A673 (cell line): ENCODE measurements around the gene LGALS14. TPM values are rescaled to one million over a fixed set of nuclear protein-coding genes. Genes with fewer than 3 reads are reported as not detected.

Experiments used
- BruUV-seq: library from RNA; stranded (reverse); fragments of 400-500 nt; replicated peaks from 2 replicates; lab custom pipeline; 2021; lab: Mats Ljungman, UMichigan
- CTCF ChIA-PET: fragments of 300-600 bp; sonication (Branson Sonifier 250); formaldehyde crosslinking; loops from one replicate; lab custom pipeline; 2022; ENCODE audit warnings: antibody characterized with exemption; lab: Charles Lee
- POLR2A ChIA-PET: fragments of 300-600 bp; sonication (Branson Sonifier 250); formaldehyde crosslinking; loops from one replicate; lab custom pipeline; 2022; ENCODE audit warnings: antibody characterized with exemption; ENCODE audit not compliant: low non-redundant PET; lab: Charles Lee
- DNase-seq: peaks from one replicate; pipeline ENCODE4 v3.0.0-alpha.2; 2015; ENCODE audit warnings: low spot score
- H3K27ac ChIP-seq: fragments of 200-600 bp; sonication (generic); 2 replicates; pipeline ENCODE4 v1.5.1; 2016; ENCODE audit warnings: mixed run types, low read depth, mild to moderate bottlenecking, mixed read lengths, antibody characterized with exemption, low read length; ENCODE audit not compliant: poor library complexity, severe bottlenecking
- H3K27me3 ChIP-seq: fragments of 200-600 bp; sonication (generic); replicated peaks from 2 replicates; pipeline ENCODE4 v1.6.1; 2017; ENCODE audit warnings: mixed run types, low read depth, mild to moderate bottlenecking, mixed read lengths, antibody characterized with exemption, low read length; ENCODE audit not compliant: insufficient read depth, poor library complexity
- H3K36me3 ChIP-seq: fragments of 200-600 bp; sonication (generic); 2 replicates; pipeline ENCODE4 v1.6.1; 2016; ENCODE audit warnings: mixed run types, mild to moderate bottlenecking, mixed read lengths, antibody characterized with exemption, low read length; ENCODE audit not compliant: insufficient read depth, poor library complexity, severe bottlenecking
- H3K4me1 ChIP-seq: fragments of 200-600 bp; sonication (generic); 2 replicates; pipeline ENCODE4 v1.6.1; 2017; ENCODE audit warnings: mixed run types, mild to moderate bottlenecking, mixed read lengths, antibody characterized with exemption, low read length; ENCODE audit not compliant: insufficient read depth, poor library complexity, severe bottlenecking
- H3K4me3 ChIP-seq: fragments of 200-600 bp; sonication (generic); 2 replicates; pipeline ENCODE4 v1.5.1; 2016; ENCODE audit warnings: low read depth, mixed run types, mild to moderate bottlenecking, mixed read lengths, low read length; ENCODE audit not compliant: poor library complexity, severe bottlenecking
- H3K9me3 ChIP-seq: fragments of 200-600 bp; sonication (generic); 2 replicates; pipeline ENCODE4 v1.6.1; 2016; ENCODE audit warnings: mixed run types, low read depth, mild to moderate bottlenecking, mixed read lengths, antibody characterized with exemption, low read length; ENCODE audit not compliant: poor library complexity, severe bottlenecking
- EZH2 ChIP-seq: fragments of 200-600 bp; sonication (generic); IDR thresholded peaks from 2 replicates; pipeline ENCODE4 v1.6.1; 2017; ENCODE audit warnings: borderline replicate concordance, low read depth, mild to moderate bottlenecking, mixed read lengths, antibody characterized with exemption, low read length; ENCODE audit not compliant: poor library complexity, severe bottlenecking
- intact Hi-C: fragments of 100-400 bp; cut with micrococcal nuclease; formaldehyde crosslinking; loops from one replicate; pipeline ENCODE4 v1.10.0; 2022; ENCODE audit not compliant: unreplicated experiment
- total RNA-seq: library from RNA; stranded (reverse); gene quantifications from 2 replicates; pipeline ENCODE4 v1.2.3, GENCODE V29; 2021
- TF ChIP-seq, protein P1 (sequence below): fragments of 300-800, 200-600 bp; sonication (generic); conservative IDR thresholded peaks from 2 replicates; pipeline ENCODE4 v1.5.1; 2017; ENCODE audit warnings: low read depth, mild to moderate bottlenecking, antibody characterized with exemption, low read length, moderate library complexity, mixed read lengths

Gene LGALS14
- total RNA-seq, 1 experiment from 2014 or later: not detected

DNA sequence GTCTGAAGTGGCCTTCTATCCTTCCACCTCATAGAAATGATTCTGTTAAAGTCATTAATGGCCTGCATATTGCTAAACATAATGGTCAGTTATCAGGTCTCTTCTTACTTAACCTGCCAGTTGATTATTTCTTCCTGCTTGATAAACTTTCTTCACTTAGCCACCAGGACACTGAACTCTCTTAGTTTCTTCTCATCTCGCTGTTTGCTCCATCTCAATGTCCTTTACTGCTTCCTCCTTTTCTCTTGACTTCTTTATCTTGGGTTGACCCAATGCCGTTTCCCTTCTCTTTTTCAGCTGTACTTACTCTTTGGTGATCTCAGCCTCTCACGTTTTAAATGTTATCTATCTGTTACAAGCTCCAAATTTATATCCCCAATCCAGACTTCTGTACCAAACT is 50.7 kb downstream of the LGALS14 start:
- no peaks in the 10 kb centered on the region for H3K9me3 ChIP-seq
- no TSS peak for BruUV-seq
- intact Hi-C loops: no loop called here
- TF ChIP-seq, protein P1, sequence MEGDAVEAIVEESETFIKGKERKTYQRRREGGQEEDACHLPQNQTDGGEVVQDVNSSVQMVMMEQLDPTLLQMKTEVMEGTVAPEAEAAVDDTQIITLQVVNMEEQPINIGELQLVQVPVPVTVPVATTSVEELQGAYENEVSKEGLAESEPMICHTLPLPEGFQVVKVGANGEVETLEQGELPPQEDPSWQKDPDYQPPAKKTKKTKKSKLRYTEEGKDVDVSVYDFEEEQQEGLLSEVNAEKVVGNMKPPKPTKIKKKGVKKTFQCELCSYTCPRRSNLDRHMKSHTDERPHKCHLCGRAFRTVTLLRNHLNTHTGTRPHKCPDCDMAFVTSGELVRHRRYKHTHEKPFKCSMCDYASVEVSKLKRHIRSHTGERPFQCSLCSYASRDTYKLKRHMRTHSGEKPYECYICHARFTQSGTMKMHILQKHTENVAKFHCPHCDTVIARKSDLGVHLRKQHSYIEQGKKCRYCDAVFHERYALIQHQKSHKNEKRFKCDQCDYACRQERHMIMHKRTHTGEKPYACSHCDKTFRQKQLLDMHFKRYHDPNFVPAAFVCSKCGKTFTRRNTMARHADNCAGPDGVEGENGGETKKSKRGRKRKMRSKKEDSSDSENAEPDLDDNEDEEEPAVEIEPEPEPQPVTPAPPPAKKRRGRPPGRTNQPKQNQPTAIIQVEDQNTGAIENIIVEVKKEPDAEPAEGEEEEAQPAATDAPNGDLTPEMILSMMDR: no peak
- no peak for TF ChIP-seq EZH2
- no peaks in the 10 kb centered on the region for H3K36me3 ChIP-seq
- H3K27ac ChIP-seq: no peak overlapping the region
- H3K4me1 ChIP-seq: no peaks in the 10 kb centered on the region
- ChIA-PET POLR2A (no interaction called here), CTCF (no interaction called here)
- DNase-seq: no peak
- H3K4me3 ChIP-seq: no peak overlapping the region
- H3K27me3 ChIP-seq: peaks cover 92% of the 10 kb centered on the region

Other genes with a start within 250 kb of the LGALS14 start
- gene TIMM50, start 223.6 kb upstream of the LGALS14 start, total RNA-seq: 165 and 174 TPM in 2 replicates
- gene DLL3, start 205.5 kb upstream of the LGALS14 start, total RNA-seq: 0.69 and 0.96 TPM in 2 replicates
- not detected in 2 replicates for gene SELENOV, start 189.3 kb upstream of the LGALS14 start, total RNA-seq
- gene EID2B, start 171.6 kb upstream of the LGALS14 start, total RNA-seq: 3.4 and 4.2 TPM in 2 replicates
- 25.0 and 25.2 TPM in 2 replicates for gene EID2, start 164.3 kb upstream of the LGALS14 start, total RNA-seq
- not detected in 2 replicates for gene LGALS13, start 102.0 kb upstream of the LGALS14 start, total RNA-seq
- not detected in 2 replicates for gene LGALS16, start 48.6 kb upstream of the LGALS14 start, total RNA-seq
- gene CLC, start 33.5 kb downstream of the LGALS14 start, total RNA-seq: not detected in 2 replicates
- gene LEUTX, start 74.4 kb downstream of the LGALS14 start, total RNA-seq: not detected in 2 replicates
- gene DYRK1B, start 129.7 kb downstream of the LGALS14 start, total RNA-seq: 16.0 and 19.0 TPM in 2 replicates
- 573 and 581 TPM in 2 replicates for gene FBL, start 141.9 kb downstream of the LGALS14 start, total RNA-seq
- gene FCGBP, start 230.2 kb downstream of the LGALS14 start, total RNA-seq: 8.7 and 12.2 TPM in 2 replicates